Sigmoid colon (tissue), 7 donors: ENCODE results near the gene GBP4. TPM values are rescaled to one million over a fixed set of nuclear protein-coding genes. Genes with fewer than 3 reads are reported as not detected.

Source experiments
- DNase-seq: peaks from one replicate; pipeline ENCODE4 v3.0.0-alpha.2; 2019
- H3K27ac ChIP-seq, 4 donors: fragments of 200-600 bp; sonication (generic); one replicate each; pipeline ENCODE4 v1.5.1; 2016 to 2019; ENCODE audit warnings: mild to moderate bottlenecking in 1 of 4
- H3K27me3 ChIP-seq, 3 donors: fragments of 200-600 bp; sonication (generic); one replicate each; pipeline ENCODE4 v1.5.1; 2019; ENCODE audit warnings: mild to moderate bottlenecking in 1 of 3
- H3K36me3 ChIP-seq, 4 donors: fragments of 200-600 bp; sonication (generic); one replicate each; pipeline ENCODE4 v1.5.1; 2016 to 2019
- H3K4me1 ChIP-seq, 4 donors: fragments of 200-600 bp; sonication (generic); one replicate each; pipeline ENCODE4 v1.5.1; 2017 to 2019
- H3K4me3 ChIP-seq, 4 donors: fragments of 200-600 bp; sonication (generic); one replicate each; pipeline ENCODE4 v1.5.1; 2017 to 2019; ENCODE audit warnings: mild to moderate bottlenecking in 2 of 4, moderate library complexity in 1 of 4
- H3K9me3 ChIP-seq, 4 donors: fragments of 200-600 bp in 3 of 4; sonication (generic) in 3 of 4; one replicate each; pipeline versions ENCODE4 v1.5.1 to v1.6.1; 2013 to 2019
- CTCF ChIP-seq, 4 experiments: fragments of 450-650 bp in 3 of 4; fragments of 200-600 bp in 1 of 4; IDR thresholded peaks; one replicate each; pipeline ENCODE4 v1.5.1; 2016 to 2019; ENCODE audit warnings: antibody characterized with exemption in 4 of 4, mild to moderate bottlenecking in 3 of 4, moderate library complexity in 2 of 4
- EP300 ChIP-seq, 4 donors: sonication (generic); formaldehyde crosslinking; IDR thresholded peaks; one replicate each; pipeline ENCODE4 v1.6.1; 2017; ENCODE audit warnings: antibody characterized with exemption in 4 of 4
- POLR2A ChIP-seq, 2 donors: fragments of 450-650 bp; IDR thresholded peaks; one replicate each; pipeline ENCODE4 v1.6.1; 2016; ENCODE audit warnings: antibody characterized with exemption in 2 of 2, mild to moderate bottlenecking in 2 of 2, moderate library complexity in 2 of 2
- POLR2AphosphoS5 ChIP-seq, 4 donors: sonication (generic); formaldehyde crosslinking; IDR thresholded peaks; one replicate each; pipeline ENCODE4 v1.6.1; 2017; ENCODE audit warnings: antibody characterized with exemption in 4 of 4
- WGBS, 2 donors: extraction: QIAGEN DNeasy Blood & Tissue Kit; methylation state at CpG; one replicate each; pipeline ENCODE4 v1.1.7; 2013; 5-methylcytosine and 5-hydroxymethylcytosine counted together
- intact Hi-C: fragments of 100-400 bp; cut with DNase I; formaldehyde crosslinking; loops from one replicate; pipeline ENCODE4 v1.15.1; 2023
- polyA plus RNA-seq, 3 donors: library from polyadenylated mRNA; stranded (reverse); fragments of 200-250 nt; gene quantifications; one replicate each; pipeline ENCODE4 v1.2.3, GENCODE V29; 2013
- total RNA-seq, 4 donors: library from RNA; depleted of rRNA; stranded (reverse); fragments of >200 nt; gene quantifications; one replicate each; pipeline ENCODE4 v1.1.0, GENCODE V29; 2016
- donor health status: healthy with polysubstance abuse.
- donor health status: Bipolar disorder and iron deficiency.
- donor health status: healthy.

The GBP4 gene
- total and polyA plus RNA-seq, 7 donors = 1.8 to 26.1 (median 3.1) TPM

DNA sequence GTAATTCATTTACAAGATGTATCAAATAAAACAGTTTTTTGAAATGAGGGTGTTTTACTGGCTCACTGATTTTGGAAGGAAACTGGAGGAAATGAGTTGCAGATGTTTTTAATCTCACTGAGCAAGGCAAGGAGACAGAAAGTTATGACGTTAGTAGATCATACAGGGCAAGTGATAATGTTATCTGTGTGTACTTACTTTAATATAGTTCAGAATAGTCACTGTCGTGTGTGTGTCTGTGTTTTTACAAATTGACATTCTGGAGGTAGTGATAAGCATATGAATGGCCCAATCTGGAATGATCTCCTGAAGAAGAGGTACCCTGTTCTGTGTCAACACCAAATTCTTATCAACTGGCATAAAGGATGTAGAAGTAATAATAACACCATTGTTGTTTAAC, 1.9 kb upstream of the GBP4 start:
- Histone ChIP-seq H3K4me3 (no peak overlapping the region), H3K27me3 (peaks cover 0 to 13% (median 0%) of the 10 kb centered on the region in 3 donors), H3K27ac (no peak overlapping the region), H3K4me1 (peaks cover 0 to 14% (median 3%) of the 10 kb centered on the region in 4 donors), H3K9me3 (peaks cover 0 to 10% (median 0%) of the 10 kb centered on the region in 4 donors), H3K36me3 (no peaks in the 10 kb centered on the region)
- intact Hi-C loops = no loop called here
- DNase-seq = no peak
- WGBS, 2 donors = 12 to 22% methylated on average over 2 of the region's 2 CpGs
- TF ChIP-seq EP300 (IDR thresholded peaks at IDR 0.05) = no peak
- no peak for TF ChIP-seq POLR2A (IDR thresholded peaks at IDR 0.05)
- TF ChIP-seq POLR2AphosphoS5 (IDR thresholded peaks at IDR 0.05) = no peak
- no peak for TF ChIP-seq CTCF (IDR thresholded peaks at IDR 0.05)

- H3K4me1 ChIP-seq = peaks cover 0 to 14% (median 3%) of the 10 kb centered on the region in 4 donors
- H3K27me3 ChIP-seq = peaks cover 0 to 13% (median 0%) of the 10 kb centered on the region in 3 donors
- H3K36me3 ChIP-seq = no peaks in the 10 kb centered on the region
- WGBS, 2 donors = 9 to 35% methylated on average over 1 of the region's 1 CpG
- TF ChIP-seq CTCF (IDR thresholded peaks at IDR 0.05) (no peak), POLR2A (IDR thresholded peaks at IDR 0.05) (no peak), POLR2AphosphoS5 (IDR thresholded peaks at IDR 0.05) (no peak), EP300 (IDR thresholded peaks at IDR 0.05) (no peak)
- DNase-seq = no peak
- H3K9me3 ChIP-seq = no peaks in the 10 kb centered on the region
- peak overlapping the region in 3 of 4 donors; percentile 45 to 49 (median 48) for H3K4me3 ChIP-seq
- intact Hi-C loops = no loop called here
- H3K27ac ChIP-seq = peak overlapping the region; percentile 57 to 73 (median 64)
Measured at GRCh38 chr1:89199525-89200031, 836 bp upstream of the GBP4 start.

GRCh38 chr1:89198081-89198480, 661 bp downstream of the GBP4 start:
- TF ChIP-seq EP300 (IDR thresholded peaks at IDR 0.05) (no peak), CTCF (IDR thresholded peaks at IDR 0.05) (no peak), POLR2A (IDR thresholded peaks at IDR 0.05) (no peak), POLR2AphosphoS5 (IDR thresholded peaks at IDR 0.05) (no peak)
- Histone ChIP-seq H3K9me3 (no peaks in the 10 kb centered on the region), H3K36me3 (no peaks in the 10 kb centered on the region), H3K4me3 (peak overlapping the region; percentile 26 to 49 (median 46)), H3K4me1 (peaks cover 0 to 14% (median 3%) of the 10 kb centered on the region in 4 donors), H3K27me3 (peaks cover 0 to 13% (median 0%) of the 10 kb centered on the region in 3 donors), H3K27ac (peak overlapping the region; percentile 57 to 73 (median 64))
- WGBS, 2 donors = 7 to 20% methylated on average over 8 of the region's 8 CpGs
- intact Hi-C loops = no loop called here
- DNase-seq = no peak

- 74 to 86% methylated on average over 3 of the region's 3 CpGs for WGBS, 2 donors
- DNase-seq = no peak
- TF ChIP-seq EP300 (IDR thresholded peaks at IDR 0.05) = no peak
- no peak for TF ChIP-seq POLR2AphosphoS5 (IDR thresholded peaks at IDR 0.05)
- TF ChIP-seq POLR2A (IDR thresholded peaks at IDR 0.05) = no peak
- no peak for TF ChIP-seq CTCF (IDR thresholded peaks at IDR 0.05)
- intact Hi-C loops = no loop called here
- no peaks in the 10 kb centered on the region for H3K36me3 ChIP-seq
- no peak overlapping the region for H3K4me3 ChIP-seq
- H3K27me3 ChIP-seq = peaks cover 0 to 13% (median 0%) of the 10 kb centered on the region in 3 donors
- H3K4me1 ChIP-seq = peaks cover 0 to 14% (median 3%) of the 10 kb centered on the region in 4 donors
- no peak overlapping the region for H3K27ac ChIP-seq
- no peaks in the 10 kb centered on the region for H3K9me3 ChIP-seq
Measured at GRCh38 chr1:89195476-89195875, 3.3 kb downstream of the GBP4 start.

GRCh38 chr1:89191314-89191713, 7.4 kb downstream of the GBP4 start:
- TF ChIP-seq EP300 (IDR thresholded peaks at IDR 0.05) (no peak), CTCF (IDR thresholded peaks at IDR 0.05) (no peak), POLR2AphosphoS5 (IDR thresholded peaks at IDR 0.05) (no peak), POLR2A (IDR thresholded peaks at IDR 0.05) (no peak)
- intact Hi-C loops = no loop called here
- Histone ChIP-seq H3K36me3 (peaks cover 0 to 4% (median 0%) of the 10 kb centered on the region in 4 donors), H3K9me3 (no peaks in the 10 kb centered on the region), H3K27me3 (no peaks in the 10 kb centered on the region), H3K4me1 (no peaks in the 10 kb centered on the region), H3K4me3 (no peak overlapping the region), H3K27ac (no peak overlapping the region)
- WGBS, 2 donors = 91 to 93% methylated on average over 5 of the region's 5 CpGs
- DNase-seq = no peak
